SU-DHL-6 (cell line): Measurements from ENCODE around the gene PLEKHD1.

Experiments
- CTCF ChIP-seq: fragments of 200-600 bp; sonication (generic); IDR thresholded peaks from one replicate; pipeline ENCODE4 v1.5.1; 2017; ENCODE audit warnings: antibody characterized with exemption, mild to moderate bottlenecking, low read length, moderate library complexity; ENCODE audit not compliant: insufficient read depth, poor library complexity, severe bottlenecking
- EZH2phosphoT487 ChIP-seq: fragments of 200-600 bp; sonication (generic), shearing (Covaris generic); conservative IDR thresholded peaks from 2 replicates; pipeline ENCODE4 v1.6.1; 2018; ENCODE audit warnings: mild to moderate bottlenecking, antibody characterized with exemption, low read length, moderate library complexity, mixed read lengths

- TF ChIP-seq CTCF (no peak), EZH2phosphoT487 (no peak)
Observed at GRCh38 chr14:69537900-69538299, 53.4 kb downstream of the PLEKHD1 start.
